DMS153 treated with DMSO at 0.1 percent for 48 hours (cell line): ENCODE data around the gene MPEG1.

Source experiments
- DNase-seq: peaks from one replicate; lab custom pipeline; 2025; ENCODE audit not compliant: unreplicated experiment; lab: John Stamatoyannopoulos, UW

MPEG1 gene

GRCh38 chr11:59212744-59213631, at the start of gene MPEG1:
TSS of gene MPEG1 (minus strand) at chr11:59212927. CDS start at chr11:59212865, 62 bp downstream.
- DNase-seq: no peak

- DNase-seq: no peak
Measured at GRCh38 chr11:59262177-59262818, 49.6 kb upstream of the MPEG1 start.

DNA sequence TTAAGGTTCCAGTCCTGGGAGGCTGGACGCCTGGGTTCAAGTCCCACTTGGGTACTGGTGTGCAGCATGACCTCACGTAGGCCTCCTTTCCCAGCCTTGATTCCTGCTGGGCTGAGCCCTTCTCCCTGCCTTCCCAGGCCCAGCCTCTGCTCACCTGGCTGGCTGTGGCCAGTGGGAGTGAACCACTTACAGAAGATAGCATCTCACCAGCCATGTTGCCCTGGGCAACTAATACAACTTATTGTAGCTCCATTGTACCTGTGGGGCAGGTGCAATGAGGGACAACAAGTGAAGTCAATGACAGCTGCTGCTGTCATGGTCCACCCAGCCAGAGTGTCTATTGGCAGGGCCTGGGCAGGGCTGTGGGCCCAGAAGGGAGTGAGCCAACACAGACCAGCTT, 48.4 kb upstream of the MPEG1 start:
- peak; percentile 61 for DNase-seq

DNA sequence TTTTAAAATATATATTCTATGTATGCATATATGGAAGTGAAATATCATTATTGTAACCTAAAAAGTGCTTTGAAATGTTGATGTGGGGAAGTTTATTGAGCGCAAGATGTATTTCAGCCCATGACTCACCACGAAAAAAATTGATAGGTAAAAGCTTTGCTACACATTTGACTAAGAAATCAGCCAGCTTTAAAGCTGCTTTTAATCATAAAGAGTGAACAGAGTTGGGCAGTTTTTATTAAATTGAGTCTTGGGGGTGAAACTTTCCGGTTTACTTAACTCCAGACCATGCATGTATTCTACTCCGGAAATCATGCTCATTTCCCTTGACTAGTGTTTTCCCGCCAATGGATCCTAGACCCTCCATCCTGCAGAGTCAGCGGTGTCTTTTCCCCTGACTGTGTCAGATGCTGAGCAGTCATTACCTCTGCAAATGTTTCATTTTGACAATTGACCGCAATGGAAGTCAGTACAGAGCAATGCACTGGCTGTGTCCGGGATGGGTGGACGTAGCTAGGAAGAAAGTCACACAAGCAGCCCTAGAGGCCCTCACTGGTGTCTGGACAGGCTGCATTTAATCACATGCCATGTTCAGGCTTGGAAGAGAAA, 47.2 kb upstream of the MPEG1 start:
- no peak for DNase-seq

- no peak for DNase-seq
Measured at GRCh38 chr11:59259047-59259446, 46.3 kb upstream of the MPEG1 start.

GRCh38 chr11:59255281-59255680, 42.6 kb upstream of the MPEG1 start:
- no peak for DNase-seq

GRCh38 chr11:59254286-59254685, 41.6 kb upstream of the MPEG1 start:
- DNase-seq: no peak

- no peak for DNase-seq
Measured at GRCh38 chr11:59253001-59253400, 40.3 kb upstream of the MPEG1 start.

GRCh38 chr11:59249535-59249934, 36.8 kb upstream of the MPEG1 start:
- DNase-seq: no peak

DNA sequence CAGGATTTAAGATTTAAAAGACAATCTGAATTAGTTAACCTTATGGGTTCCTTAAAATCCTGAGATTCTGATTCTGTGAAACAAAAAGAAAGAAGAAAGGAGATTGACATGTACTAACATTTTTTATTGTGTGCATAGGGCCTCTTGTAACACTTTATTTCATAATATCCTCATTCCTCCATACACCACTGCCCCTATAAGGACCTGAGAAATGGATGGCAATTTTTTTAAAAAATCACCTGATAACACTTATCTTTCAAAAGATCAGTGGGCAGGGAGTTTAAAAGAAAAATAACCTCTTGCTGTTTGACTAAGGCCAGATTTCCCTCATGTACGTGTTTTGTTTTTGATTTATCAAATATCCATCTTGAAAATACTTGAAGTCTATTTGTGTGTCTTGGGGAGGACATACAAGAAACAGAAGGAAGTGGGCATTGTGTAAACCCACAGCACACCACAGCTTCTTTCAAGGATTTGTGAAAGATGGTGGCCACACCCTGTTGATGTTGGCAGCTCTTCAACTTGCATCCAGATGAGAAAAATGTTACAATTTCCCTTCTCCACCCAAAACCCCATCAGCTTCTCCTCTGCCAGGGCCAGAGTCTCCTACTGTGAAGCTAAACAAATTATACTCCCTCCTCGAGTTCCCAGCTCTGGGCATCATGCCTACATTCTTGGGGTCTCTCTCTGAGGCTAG, 35.0 kb upstream of the MPEG1 start:
- no peak for DNase-seq

GRCh38 chr11:59243633-59244032, 30.9 kb upstream of the MPEG1 start:
- DNase-seq: no peak

DNA sequence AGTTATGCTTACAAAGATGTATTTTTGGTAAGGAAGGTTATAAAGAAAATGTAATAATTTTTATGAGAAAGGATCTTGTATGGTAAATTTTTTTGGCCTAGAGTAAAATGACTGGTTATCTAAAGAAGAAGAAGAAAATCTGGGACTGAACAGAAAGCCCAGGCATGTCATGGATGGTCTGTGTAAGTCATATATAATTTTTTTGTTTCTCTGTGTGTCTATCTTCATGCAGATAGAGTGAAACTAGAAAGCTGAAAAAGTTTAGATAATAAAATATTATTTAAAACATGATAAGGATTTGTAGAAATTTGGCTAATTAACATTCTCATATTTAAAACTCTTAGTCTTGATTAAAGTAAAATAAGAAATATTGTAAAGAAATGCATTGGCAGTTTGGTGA, 27.6 kb upstream of the MPEG1 start:
- DNase-seq: no peak

DNA sequence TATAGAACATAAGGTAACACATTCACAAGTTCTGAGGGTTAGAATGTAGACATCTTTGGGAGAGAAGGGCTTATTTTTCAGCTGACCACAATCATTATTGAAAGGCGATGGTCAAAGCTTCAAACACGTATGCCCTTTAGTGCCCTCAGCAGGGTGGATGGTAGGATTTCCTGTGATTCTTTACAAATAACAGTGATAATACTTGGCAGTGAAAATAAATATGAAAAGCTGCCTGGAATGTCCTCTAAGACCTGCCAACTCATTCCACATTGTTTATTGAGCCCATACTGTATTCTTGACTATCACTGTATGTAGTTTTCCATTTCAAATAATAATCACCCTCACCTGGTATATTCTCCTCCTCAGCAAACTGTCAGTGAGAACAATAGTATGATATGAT, 13.7 kb upstream of the MPEG1 start:
- DNase-seq: no peak

DNA sequence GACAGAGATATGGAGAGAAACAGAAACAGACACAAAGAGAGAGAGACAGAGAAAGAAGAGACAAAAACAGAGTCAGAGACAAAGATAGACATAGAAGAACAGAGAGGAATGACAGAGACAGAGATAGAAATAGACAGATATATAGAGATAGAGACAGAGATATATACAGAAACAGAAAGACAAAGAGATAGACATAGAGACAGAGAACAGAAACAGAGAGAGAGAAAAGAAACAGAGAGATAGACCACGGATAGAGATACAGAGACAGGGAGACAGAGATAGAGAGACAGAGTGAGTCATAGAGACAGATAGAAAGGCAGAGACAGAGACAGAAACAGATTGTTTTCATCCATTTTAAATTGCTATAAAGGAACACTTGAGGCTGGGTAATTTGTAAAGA, 12.3 kb upstream of the MPEG1 start:
- DNase-seq: no peak

DNA sequence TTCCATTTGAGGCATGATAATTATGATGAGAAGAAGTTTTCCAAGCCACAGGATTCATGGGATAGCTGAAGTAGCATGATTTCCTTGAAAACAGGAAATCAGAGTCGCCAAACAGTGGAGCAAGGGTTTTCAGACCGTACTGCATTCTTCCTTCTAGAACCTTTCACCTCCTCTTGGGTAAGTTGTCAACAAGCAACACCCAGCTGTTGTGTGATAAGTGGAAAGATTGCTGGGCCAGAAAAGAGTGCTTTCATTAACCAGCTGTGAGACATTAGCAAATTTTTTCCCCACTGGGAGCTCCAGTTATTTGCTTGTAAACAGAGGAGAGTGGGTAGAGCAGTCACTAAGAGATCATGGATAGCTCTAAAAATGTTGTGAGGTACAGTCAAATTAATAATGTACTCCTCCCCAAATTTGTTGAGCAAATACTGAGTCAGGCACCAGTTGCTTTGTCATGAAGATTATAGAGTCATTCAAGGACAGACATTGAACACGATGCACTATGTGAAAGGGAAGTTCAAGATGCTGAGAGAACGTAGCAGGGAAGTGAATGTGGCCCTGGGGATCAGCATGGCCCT, 11.7 kb upstream of the MPEG1 start:
- no peak for DNase-seq

DNA sequence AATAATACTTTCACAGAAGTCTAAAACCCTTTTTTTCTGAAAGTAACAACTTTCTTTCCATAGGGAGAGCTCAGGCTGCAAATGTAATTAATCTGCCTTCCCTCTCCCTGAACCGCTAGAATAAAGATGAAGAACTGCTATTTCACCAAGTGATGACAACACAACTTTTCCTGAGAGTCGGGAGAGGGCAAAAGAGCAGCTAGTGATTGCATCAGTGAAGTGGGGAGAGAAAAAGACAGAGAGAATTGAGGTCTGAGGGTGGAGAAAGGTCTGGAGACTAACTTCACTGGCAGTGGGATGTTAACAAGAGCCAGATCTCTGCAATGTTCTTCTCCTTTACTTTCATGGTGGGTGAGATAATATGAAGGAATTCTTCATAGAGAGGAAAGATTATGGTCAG, 10.9 kb upstream of the MPEG1 start:
- DNase-seq: no peak

- no peak for DNase-seq
Measured at GRCh38 chr11:59223177-59223576, 10.4 kb upstream of the MPEG1 start.

DNA sequence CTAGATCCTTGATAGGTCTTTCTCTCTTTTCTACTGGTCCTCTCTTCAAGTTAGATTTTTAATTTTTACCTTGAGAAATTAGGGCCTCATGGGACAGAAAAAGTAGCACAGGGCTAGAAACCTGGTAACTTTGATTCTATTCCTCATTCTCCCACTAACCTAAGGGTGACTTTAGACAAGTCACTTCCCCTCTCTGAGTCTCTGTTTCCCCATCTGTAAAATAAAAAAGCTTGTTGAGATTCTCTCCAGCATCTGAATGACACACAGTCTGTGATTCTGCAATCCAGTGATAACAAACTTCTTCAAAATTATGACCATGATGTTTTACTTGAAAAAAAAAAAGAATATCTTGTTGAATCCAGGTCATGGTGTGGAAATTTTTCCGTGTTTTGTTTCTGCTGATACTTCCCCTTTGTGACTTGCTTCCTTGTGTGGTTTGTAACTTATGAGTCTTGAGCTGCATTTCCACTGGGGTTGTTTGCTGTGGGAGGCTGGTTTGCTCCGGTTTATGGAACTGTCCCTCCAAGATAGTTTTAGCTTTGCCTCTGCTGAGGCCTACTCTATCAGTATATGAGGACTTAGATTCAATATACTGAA, 9.8 kb upstream of the MPEG1 start:
- DNase-seq: no peak

- no peak for DNase-seq
Measured at GRCh38 chr11:59221441-59221840, 8.7 kb upstream of the MPEG1 start.

DNA sequence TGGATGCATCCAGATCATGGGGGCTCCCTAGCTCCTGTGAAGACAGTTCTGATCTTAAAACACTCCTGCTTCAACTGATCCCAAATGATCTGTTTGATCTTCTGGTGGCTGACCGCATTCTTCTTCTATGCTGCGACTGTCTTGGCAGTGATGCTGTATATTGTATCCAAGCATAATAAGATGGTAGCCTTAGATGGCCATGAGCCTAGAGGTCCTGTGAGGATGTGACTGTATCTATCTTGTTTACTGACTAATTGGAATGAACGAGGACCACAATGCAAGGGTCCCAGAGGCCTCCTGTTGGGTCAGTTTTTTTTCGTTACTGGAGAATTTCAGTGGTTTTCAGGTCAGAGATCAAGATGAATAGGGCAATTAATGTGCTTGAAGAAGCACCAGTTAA, 7.1 kb upstream of the MPEG1 start:
- DNase-seq: no peak

- no peak for DNase-seq
Measured at GRCh38 chr11:59218893-59219292, 6.2 kb upstream of the MPEG1 start.
